A549 (cell line): ENCODE results near the gene ZNF296. TPM values are rescaled to one million over a fixed set of nuclear protein-coding genes. Genes with fewer than 3 reads are reported as not detected.

Source experiments
- CBX2 ChIP-seq: fragments of 200-600 bp; sonication (generic); IDR thresholded peaks from 2 replicates; pipeline ENCODE4 v1.6.1; 2016; ENCODE audit warnings: low read depth, mild to moderate bottlenecking, borderline replicate concordance
- CEBPB ChIP-seq, 2 experiments: fragments of >200 bp in 1 of 2; sonication (Bioruptor Twin) in 1 of 2; formaldehyde crosslinking in 1 of 2; IDR thresholded peaks; 2 replicates each; pipeline ENCODE4 v1.6.1; 2012 to 2016
- CHD2 ChIP-seq: fragments of 150-350 bp; IDR thresholded peaks from 2 replicates; pipeline ENCODE4 v1.6.1; 2014; ENCODE audit warnings: low read length; ENCODE audit not compliant: partially characterized antibody
- E2F6 ChIP-seq: IDR thresholded peaks from 2 replicates; pipeline ENCODE4 v1.6.1; 2012; ENCODE audit warnings: low read depth, borderline replicate concordance
- EHMT2 ChIP-seq: fragments of 200-600 bp; sonication (generic); IDR thresholded peaks from 2 replicates; pipeline ENCODE4 v1.6.1; 2016; ENCODE audit warnings: antibody characterized with exemption, low read depth, mild to moderate bottlenecking, moderate library complexity
- EP300 ChIP-seq, 2 experiments: fragments of >200 bp; sonication (Bioruptor Twin); formaldehyde crosslinking; IDR thresholded peaks; 2 replicates in 1 of 2; 3 replicates in 1 of 2; pipeline ENCODE4 v1.6.1; 2016 to 2017
- ESRRA ChIP-seq: fragments of 150-350 bp; IDR thresholded peaks from 2 replicates; pipeline ENCODE4 v1.6.1; 2014; ENCODE audit warnings: mild to moderate bottlenecking, low read length, borderline replicate concordance
- HEYL ChIP-seq: fragments of 250-450 bp; sonication (Bioruptor Pico); IDR thresholded peaks from 2 replicates; pipeline ENCODE4 v1.8.0; 2021; ENCODE audit warnings: mild to moderate bottlenecking, moderate library complexity
- HOXB13 ChIP-seq: fragments of 250-450 bp; sonication (Bioruptor Pico); IDR thresholded peaks from 2 replicates; pipeline ENCODE4 v1.5.0; 2020; ENCODE audit warnings: low read depth, mild to moderate bottlenecking, moderate library complexity
- JUN ChIP-seq, 2 experiments: fragments of >200 bp; sonication (Bioruptor Twin); formaldehyde crosslinking; IDR thresholded peaks; 2 replicates in 1 of 2; 3 replicates in 1 of 2; pipeline ENCODE4 v1.6.1; 2016 to 2017
- JUNB ChIP-seq: fragments of >200 bp; sonication (Bioruptor Twin); formaldehyde crosslinking; IDR thresholded peaks from 2 replicates; pipeline ENCODE4 v1.6.1; 2016
- KDM5A ChIP-seq: fragments of 200-600 bp; sonication (generic); IDR thresholded peaks from 2 replicates; pipeline ENCODE4 v1.6.1; 2016; ENCODE audit warnings: antibody characterized with exemption, mild to moderate bottlenecking
- MAX ChIP-seq: IDR thresholded peaks from 2 replicates; pipeline ENCODE4 v1.6.1; 2012
- NPAS2 ChIP-seq: fragments of 250-450 bp; sonication (Bioruptor Pico); IDR thresholded peaks from 2 replicates; pipeline ENCODE4 v1.8.0; 2022; ENCODE audit warnings: mild to moderate bottlenecking, moderate library complexity, borderline replicate concordance
- NR3C1 ChIP-seq: fragments of >200 bp; sonication (Bioruptor Twin); formaldehyde crosslinking; IDR thresholded peaks from 3 replicates; pipeline ENCODE4 v1.6.1; 2017
- PHF8 ChIP-seq: fragments of 200-600 bp; sonication (generic); IDR thresholded peaks from 2 replicates; pipeline ENCODE4 v1.6.1; 2016; ENCODE audit warnings: low read depth, mild to moderate bottlenecking, antibody characterized with exemption, moderate library complexity, borderline replicate concordance
- POLR2AphosphoS2 ChIP-seq: conservative IDR thresholded peaks from 2 replicates; pipeline ENCODE4 v1.6.1; 2012; ENCODE audit warnings: low read length, improper control_type of control experiment, inconsistent platforms
- RAD21 ChIP-seq, 2 experiments: fragments of >200 bp in 1 of 2; sonication (Bioruptor Twin) in 1 of 2; formaldehyde crosslinking in 1 of 2; IDR thresholded peaks in 1 of 2; conservative IDR thresholded peaks in 1 of 2; 2 replicates in 1 of 2; 3 replicates in 1 of 2; pipeline ENCODE4 v1.6.1; 2012 to 2018; ENCODE audit warnings: inconsistent platforms in 1 of 2
- RCOR1 ChIP-seq: fragments of 150-350 bp; IDR thresholded peaks from 2 replicates; pipeline ENCODE4 v1.6.1; 2014; ENCODE audit warnings: antibody characterized with exemption, low read length, low read depth
- REST ChIP-seq: fragments of 200-600 bp; sonication (generic); IDR thresholded peaks from 2 replicates; pipeline ENCODE4 v1.6.1; 2016; ENCODE audit warnings: antibody characterized with exemption, mild to moderate bottlenecking, moderate library complexity
- RFX5 ChIP-seq: fragments of 450-650 bp; IDR thresholded peaks from 2 replicates; pipeline ENCODE4 v1.7.1; 2014; ENCODE audit warnings: antibody characterized with exemption, mild to moderate bottlenecking, moderate library complexity
- SMC3 ChIP-seq: fragments of >200 bp; sonication (Bioruptor Twin); formaldehyde crosslinking; IDR thresholded peaks from 3 replicates; pipeline ENCODE4 v1.6.1; 2018; ENCODE audit warnings: inconsistent platforms
- SREBF2 ChIP-seq: fragments of 450-650 bp; IDR thresholded peaks from 2 replicates; pipeline ENCODE4 v1.6.1; 2014; ENCODE audit warnings: mild to moderate bottlenecking, moderate library complexity
- TFCP2L1 ChIP-seq: fragments of 250-450 bp; sonication (Bioruptor Pico); IDR thresholded peaks from 2 replicates; pipeline ENCODE4 v1.5.0; 2021; ENCODE audit warnings: mild to moderate bottlenecking
- ZFP36 ChIP-seq: fragments of 450-650 bp; IDR thresholded peaks from 2 replicates; pipeline ENCODE4 v1.6.1; 2014; ENCODE audit warnings: borderline replicate concordance; ENCODE audit not compliant: partially characterized antibody
- ZSCAN20 ChIP-seq: fragments of 250-450 bp; sonication (Bioruptor Pico); IDR thresholded peaks from 2 replicates; pipeline ENCODE4 v1.8.0; 2022; ENCODE audit warnings: mild to moderate bottlenecking, moderate library complexity
- polyA plus RNA-seq, 4 experiments: library from polyadenylated mRNA; depleted of rRNA in 3 of 4; stranded (reverse); fragments of >200 nt; fragmentation: RNase III in 1 of 4; extraction: RNeasy Plus Mini Kit Qiagen cat#74134 plus additional on column Dnase treatment in 1 of 4; gene quantifications; 2 replicates in 3 of 4; 3 replicates in 1 of 4; pipeline ENCODE4 v1.2.3, GENCODE V29; 2011 to 2017

Gene ZNF296
- polyA plus RNA-seq, 2 of the 4 experiments (the other 2 are of a cell fraction) = 0.34 to 2.7 TPM

GRCh38 chr19:45092747-45093678 lies 16.7 kb upstream of the ZNF296 start, which contains the start of gene PPP1R37 (continued):
- TF ChIP-seq REST (no peak), MAX (peak; percentile 93), KDM5A (peak; percentile 62), ESRRA (no peak), CHD2 (no peak), SREBF2 (no peak), ZFP36 (no peak), NPAS2 (CRISPR knock-in tag) (no peak), RFX5 (no peak), CEBPB (IDR thresholded peaks at IDR 0.05) (no peak), CBX2 (no peak), JUN (IDR thresholded peaks at IDR 0.05) (peak in 1 of 2 experiments; percentile 93), ZSCAN20 (CRISPR knock-in tag) (no peak), RCOR1 (no peak), POLR2AphosphoS2 (no peak), EP300 (IDR thresholded peaks at IDR 0.05) (no peak), TFCP2L1 (CRISPR knock-in tag) (no peak; the same call in 1 of the 2 replicates), JUNB (no peak), EHMT2 (no peak), SMC3 (no peak), HEYL (CRISPR knock-in tag) (no peak), HOXB13 (CRISPR knock-in tag) (no peak), RAD21 (conservative IDR thresholded peaks at IDR 0.05 in 1 of 2, IDR thresholded peaks at IDR 0.05 in 1 of 2) (0 out of 5 replicates have a peak, but pooled peaks of 1 of the 2 experiments have one; percentile 10), PHF8 (peak; percentile 77), NR3C1 (no peak), E2F6 (peak; percentile 89)
